GM10847 (cell line): ENCODE data around the gene MAPKAP1.

ENCODE experiments used
- POLR2A ChIP-seq: IDR thresholded peaks from 2 replicates; pipeline ENCODE4 v1.6.1; 2011; ENCODE audit not compliant: insufficient read length; ENCODE audit errors: extremely low read depth

MAPKAP1 gene

GRCh38 chr9:125644819-125645507, 62.0 kb downstream of the MAPKAP1 start:
- TF ChIP-seq POLR2A, result no peak

GRCh38 chr9:125642311-125642710, 64.7 kb downstream of the MAPKAP1 start:
- TF ChIP-seq POLR2A, result no peak

GRCh38 chr9:125639057-125639456, 68.0 kb downstream of the MAPKAP1 start:
- TF ChIP-seq POLR2A, result no peak

GRCh38 chr9:125638239-125639045, 68.6 kb downstream of the MAPKAP1 start:
- TF ChIP-seq POLR2A, result no peak

- no peak for TF ChIP-seq POLR2A
These were observed 69.8 kb downstream of the MAPKAP1 start for GRCh38 chr9:125637241-125637640.

GRCh38 chr9:125635888-125636287, 71.1 kb downstream of the MAPKAP1 start:
- TF ChIP-seq POLR2A, result no peak

GRCh38 chr9:125634040-125634717, 72.8 kb downstream of the MAPKAP1 start:
- TF ChIP-seq POLR2A, result no peak

- no peak for TF ChIP-seq POLR2A
These were observed 73.8 kb downstream of the MAPKAP1 start for GRCh38 chr9:125633116-125633745.

GRCh38 chr9:125632321-125633115, 74.5 kb downstream of the MAPKAP1 start:
- no peak for TF ChIP-seq POLR2A

GRCh38 chr9:125631391-125632085, 75.5 kb downstream of the MAPKAP1 start:
- no peak for TF ChIP-seq POLR2A

GRCh38 chr9:125630436-125630835, 76.6 kb downstream of the MAPKAP1 start:
- TF ChIP-seq POLR2A, result no peak

- TF ChIP-seq POLR2A, result no peak
These were observed 77.6 kb downstream of the MAPKAP1 start for GRCh38 chr9:125629446-125629845.

- no peak for TF ChIP-seq POLR2A
These were observed 80.8 kb downstream of the MAPKAP1 start for GRCh38 chr9:125626187-125626586.

GRCh38 chr9:125621170-125621569, 85.8 kb downstream of the MAPKAP1 start:
- TF ChIP-seq POLR2A, result no peak
